HepG2 (cell line): ENCODE data around the gene TTBK1. TPM values are rescaled to one million over a fixed set of nuclear protein-coding genes. Genes with fewer than 3 reads are reported as not detected.
A peak's percentile ranks its signal among the peaks of the same experiment; 100 is the strongest.

Experiments
- AGO2 ChIP-seq: fragments of 200-400 bp; formaldehyde crosslinking; optimal IDR thresholded peaks from 2 replicates; pipeline ENCODE3; 2017; ENCODE audit warnings: mild to moderate bottlenecking, low read depth, low read length, moderate library complexity
- ASH2L ChIP-seq: fragments of 300-600, 200-600 bp; sonication (generic); IDR thresholded peaks from 2 replicates; pipeline ENCODE4 v1.7.0; 2017; ENCODE audit warnings: low read depth, mild to moderate bottlenecking, moderate library complexity, mixed read lengths, low read length; ENCODE audit not compliant: insufficient read length
- CBFB ChIP-seq: sonication (generic); formaldehyde crosslinking; IDR thresholded peaks from 2 replicates; pipeline ENCODE4 v1.4.0; 2020; ENCODE audit warnings: missing genetic modification reagents
- CC2D1A ChIP-seq: sonication (generic); formaldehyde crosslinking; IDR thresholded peaks from 2 replicates; pipeline ENCODE4 v1.8.1; 2023; ENCODE audit warnings: mild to moderate bottlenecking, missing genetic modification reagents
- GZF1 ChIP-seq: sonication (generic); formaldehyde crosslinking; IDR thresholded peaks from 2 replicates; pipeline ENCODE4 v1.5.1; 2020; ENCODE audit warnings: mild to moderate bottlenecking, missing genetic modification reagents
- HOXA3 ChIP-seq: sonication (generic); formaldehyde crosslinking; IDR thresholded peaks from 2 replicates; pipeline ENCODE4 v1.5.0; 2020; ENCODE audit warnings: missing genetic modification reagents
- NCOR1 ChIP-seq: fragments of 200-600 bp; sonication (generic); IDR thresholded peaks from 2 replicates; pipeline ENCODE4 v1.7.0; 2017; ENCODE audit warnings: antibody characterized with exemption, low read length, borderline replicate concordance
- PHF20 ChIP-seq: sonication (generic); formaldehyde crosslinking; IDR thresholded peaks from 2 replicates; pipeline ENCODE4 v1.5.0; 2020; ENCODE audit warnings: mild to moderate bottlenecking, missing genetic modification reagents
- REXO4 ChIP-seq: sonication (generic); formaldehyde crosslinking; IDR thresholded peaks from 2 replicates; pipeline ENCODE4 v1.8.0; 2022; ENCODE audit warnings: missing genetic modification reagents, mild to moderate bottlenecking, borderline replicate concordance
- ZBTB3 ChIP-seq: sonication (generic); formaldehyde crosslinking; IDR thresholded peaks from 2 replicates; pipeline ENCODE4 v1.4.0; 2020; ENCODE audit warnings: low read depth, mild to moderate bottlenecking, moderate library complexity, missing genetic modification reagents, borderline replicate concordance
- ZFP37 ChIP-seq: sonication (generic); formaldehyde crosslinking; IDR thresholded peaks from 2 replicates; pipeline ENCODE4 v1.4.0; 2020; ENCODE audit warnings: missing genetic modification reagents, borderline replicate concordance
- ZNF343 ChIP-seq: sonication (generic); formaldehyde crosslinking; IDR thresholded peaks from 2 replicates; pipeline ENCODE4 v1.4.0; 2020; ENCODE audit warnings: mild to moderate bottlenecking, missing genetic modification reagents
- polyA plus RNA-seq, 8 experiments: library from polyadenylated mRNA; depleted of rRNA in 3 of 8; stranded (reverse) in 7 of 8; unstranded in 1 of 8; fragments of >200 nt; fragmentation: Illumina TruSeq in 4 of 8; extraction: Trizol in 4 of 8; gene quantifications; 2 replicates each; pipeline versions ENCODE4 v1.2.1 to v1.2.3, GENCODE V29; 2011 to 2016; ENCODE audit warnings: low read depth in 4 of 8, missing spikeins in 1 of 8, mixed read lengths in 1 of 8; ENCODE audit not compliant: insufficient read depth in 1 of 8
- total RNA-seq, 5 experiments: library from RNA; depleted of rRNA; stranded (reverse); fragments of >200 nt; fragmentation: Illumina TruSeq; extraction: Trizol; gene quantifications; 2 replicates each; pipeline ENCODE4 v1.2.3, GENCODE V29; 2016; ENCODE audit warnings: low read depth in 1 of 5
- TF ChIP-seq, protein P1 (sequence below): sonication (generic); formaldehyde crosslinking; IDR thresholded peaks from 2 replicates; pipeline ENCODE4 v1.4.0; 2020; ENCODE audit warnings: missing genetic modification reagents, mild to moderate bottlenecking, borderline replicate concordance
- TF ChIP-seq, protein P2 (sequence below): sonication (generic); formaldehyde crosslinking; IDR thresholded peaks from one replicate; pipeline ENCODE4 v1.5.1; 2020; ENCODE audit warnings: mild to moderate bottlenecking, missing genetic modification reagents; ENCODE audit errors: not compliant biosample characterization
- TF ChIP-seq, protein P3 (sequence below): sonication (generic); formaldehyde crosslinking; IDR thresholded peaks from 2 replicates; pipeline ENCODE4 v1.4.0; 2020; ENCODE audit warnings: missing genetic modification reagents
- TF ChIP-seq, protein P4 (sequence below): sonication (generic); formaldehyde crosslinking; IDR thresholded peaks from 2 replicates; pipeline ENCODE4 v1.4.0; 2020; ENCODE audit warnings: mild to moderate bottlenecking, missing genetic modification reagents

The TTBK1 gene
- total and polyA plus RNA-seq, 2 of the 13 experiments (the other 11 are each of a cell fraction or from before 2014, with no cell fraction given), result 0.24 to 0.33 TPM

DNA sequence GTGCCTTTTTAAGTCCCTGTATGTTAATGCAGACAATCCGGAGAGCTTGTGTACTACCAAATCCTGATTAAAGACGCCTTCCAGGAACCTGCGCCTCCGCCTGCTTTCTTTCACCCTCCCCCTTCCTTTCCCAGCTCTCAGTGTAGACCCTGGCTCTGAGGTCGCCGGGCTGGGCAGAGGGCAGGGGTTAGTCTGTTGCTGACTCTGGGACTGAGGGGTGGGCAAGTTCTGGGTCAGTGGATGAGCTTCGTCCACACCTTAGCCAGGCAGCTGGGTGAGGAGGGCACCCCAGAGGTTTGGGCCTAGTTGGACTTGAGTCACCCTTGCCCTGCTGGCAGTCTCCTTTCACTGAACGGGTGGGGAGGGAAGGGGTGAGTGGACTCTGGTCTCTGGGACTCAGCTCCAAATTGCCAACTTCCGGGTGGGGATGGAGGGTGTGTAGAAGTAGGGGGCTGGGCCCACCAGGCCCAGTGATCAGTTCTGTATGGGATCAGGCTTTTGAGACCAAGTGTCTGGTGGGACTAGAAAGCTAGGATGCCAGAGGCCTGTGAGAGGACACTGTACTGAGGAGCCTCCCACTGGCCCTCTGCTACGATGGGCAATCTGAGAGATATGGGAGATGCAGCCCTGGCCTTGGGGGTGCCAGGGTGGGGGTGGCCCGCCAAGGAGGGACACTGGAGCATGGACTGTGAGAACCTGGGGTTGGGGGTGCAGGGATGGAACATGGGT lies 33.5 kb downstream of the TTBK1 start (continued):
- TF ChIP-seq, protein P1, sequence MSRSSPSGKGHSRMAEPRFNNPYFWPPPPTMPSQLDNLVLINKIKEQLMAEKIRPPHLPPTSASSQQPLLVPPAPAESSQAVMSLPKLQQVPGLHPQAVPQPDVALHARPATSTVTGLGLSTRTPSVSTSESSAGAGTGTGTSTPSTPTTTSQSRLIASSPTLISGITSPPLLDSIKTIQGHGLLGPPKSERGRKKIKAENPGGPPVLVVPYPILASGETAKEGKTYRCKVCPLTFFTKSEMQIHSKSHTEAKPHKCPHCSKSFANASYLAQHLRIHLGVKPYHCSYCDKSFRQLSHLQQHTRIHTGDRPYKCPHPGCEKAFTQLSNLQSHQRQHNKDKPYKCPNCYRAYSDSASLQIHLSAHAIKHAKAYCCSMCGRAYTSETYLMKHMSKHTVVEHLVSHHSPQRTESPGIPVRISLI, result peak; percentile 24; the same call in 1 of the 2 replicates
- TF ChIP-seq GZF1 (0 out of 2 replicates have a peak, but pooled peaks have one; percentile 7), HOXA3 (peak; percentile 49), CC2D1A (CRISPR knock-in tag) (no peak), NCOR1 (peak; percentile 66), ZFP37 (0 out of 2 replicates have a peak, but pooled peaks have one; percentile 4), ZBTB3 (CRISPR knock-in tag) (0 out of 2 replicates have a peak, but pooled peaks have one; percentile 76), AGO2 (peak; percentile 43), CBFB (CRISPR knock-in tag) (0 out of 2 replicates have a peak, but pooled peaks have one; percentile 6), PHF20 (peak; percentile 50; the same call in 1 of the 2 replicates), ASH2L (peak; percentile 28), REXO4 (CRISPR knock-in tag) (no peak), ZNF343 (CRISPR knock-in tag) (no peak; the same call in 1 of the 2 replicates)
- TF ChIP-seq, protein P2, sequence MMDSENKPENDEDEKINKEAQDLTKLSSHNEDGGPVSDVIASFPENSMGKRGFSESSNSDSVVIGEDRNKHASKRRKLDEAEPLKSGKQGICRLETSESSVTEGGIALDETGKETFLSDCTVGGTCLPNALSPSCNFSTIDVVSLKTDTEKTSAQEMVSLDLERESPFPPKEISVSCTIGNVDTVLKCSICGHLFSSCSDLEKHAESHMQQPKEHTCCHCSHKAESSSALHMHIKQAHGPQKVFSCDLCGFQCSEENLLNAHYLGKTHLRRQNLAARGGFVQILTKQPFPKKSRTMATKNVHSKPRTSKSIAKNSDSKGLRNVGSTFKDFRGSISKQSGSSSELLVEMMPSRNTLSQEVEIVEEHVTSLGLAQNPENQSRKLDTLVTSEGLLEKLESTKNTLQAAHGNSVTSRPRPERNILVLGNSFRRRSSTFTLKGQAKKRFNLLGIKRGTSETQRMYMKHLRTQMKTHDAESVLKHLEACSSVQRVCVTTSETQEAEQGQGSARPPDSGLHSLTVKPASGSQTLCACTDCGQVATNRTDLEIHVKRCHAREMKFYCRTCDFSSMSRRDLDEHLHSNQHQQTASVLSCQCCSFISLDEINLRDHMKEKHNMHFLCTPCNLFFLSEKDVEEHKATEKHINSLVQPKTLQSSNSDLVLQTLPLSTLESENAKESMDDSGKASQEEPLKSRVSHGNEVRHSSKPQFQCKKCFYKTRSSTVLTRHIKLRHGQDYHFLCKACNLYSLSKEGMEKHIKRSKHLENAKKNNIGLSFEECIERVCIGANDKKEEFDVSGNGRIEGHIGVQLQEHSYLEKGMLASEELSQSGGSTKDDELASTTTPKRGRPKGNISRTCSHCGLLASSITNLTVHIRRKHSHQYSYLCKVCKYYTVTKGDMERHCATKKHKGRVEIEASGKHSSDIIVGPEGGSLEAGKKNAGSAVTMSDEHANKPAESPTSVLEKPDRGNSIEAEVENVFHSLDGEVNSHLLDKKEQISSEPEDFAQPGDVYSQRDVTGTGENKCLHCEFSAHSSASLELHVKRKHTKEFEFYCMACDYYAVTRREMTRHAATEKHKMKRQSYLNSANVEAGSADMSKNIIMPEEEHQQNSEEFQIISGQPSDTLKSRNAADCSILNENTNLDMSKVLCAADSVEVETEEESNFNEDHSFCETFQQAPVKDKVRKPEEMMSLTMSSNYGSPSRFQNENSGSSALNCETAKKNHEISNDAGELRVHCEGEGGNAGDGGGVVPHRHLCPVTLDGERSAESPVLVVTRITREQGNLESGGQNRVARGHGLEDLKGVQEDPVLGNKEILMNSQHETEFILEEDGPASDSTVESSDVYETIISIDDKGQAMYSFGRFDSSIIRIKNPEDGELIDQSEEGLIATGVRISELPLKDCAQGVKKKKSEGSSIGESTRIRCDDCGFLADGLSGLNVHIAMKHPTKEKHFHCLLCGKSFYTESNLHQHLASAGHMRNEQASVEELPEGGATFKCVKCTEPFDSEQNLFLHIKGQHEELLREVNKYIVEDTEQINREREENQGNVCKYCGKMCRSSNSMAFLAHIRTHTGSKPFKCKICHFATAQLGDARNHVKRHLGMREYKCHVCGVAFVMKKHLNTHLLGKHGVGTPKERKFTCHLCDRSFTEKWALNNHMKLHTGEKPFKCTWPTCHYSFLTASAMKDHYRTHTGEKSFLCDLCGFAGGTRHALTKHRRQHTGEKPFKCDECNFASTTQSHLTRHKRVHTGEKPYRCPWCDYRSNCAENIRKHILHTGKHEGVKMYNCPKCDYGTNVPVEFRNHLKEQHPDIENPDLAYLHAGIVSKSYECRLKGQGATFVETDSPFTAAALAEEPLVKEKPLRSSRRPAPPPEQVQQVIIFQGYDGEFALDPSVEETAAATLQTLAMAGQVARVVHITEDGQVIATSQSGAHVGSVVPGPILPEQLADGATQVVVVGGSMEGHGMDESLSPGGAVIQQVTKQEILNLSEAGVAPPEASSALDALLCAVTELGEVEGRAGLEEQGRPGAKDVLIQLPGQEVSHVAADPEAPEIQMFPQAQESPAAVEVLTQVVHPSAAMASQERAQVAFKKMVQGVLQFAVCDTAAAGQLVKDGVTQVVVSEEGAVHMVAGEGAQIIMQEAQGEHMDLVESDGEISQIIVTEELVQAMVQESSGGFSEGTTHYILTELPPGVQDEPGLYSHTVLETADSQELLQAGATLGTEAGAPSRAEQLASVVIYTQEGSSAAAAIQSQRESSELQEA (CRISPR knock-in tag), result peak; percentile 5
- TF ChIP-seq, protein P3, sequence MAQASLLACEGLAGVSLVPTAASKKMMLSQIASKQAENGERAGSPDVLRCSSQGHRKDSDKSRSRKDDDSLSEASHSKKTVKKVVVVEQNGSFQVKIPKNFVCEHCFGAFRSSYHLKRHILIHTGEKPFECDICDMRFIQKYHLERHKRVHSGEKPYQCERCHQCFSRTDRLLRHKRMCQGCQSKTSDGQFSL, result peak; percentile 66; the same call in 1 of the 2 replicates
- TF ChIP-seq, protein P4, sequence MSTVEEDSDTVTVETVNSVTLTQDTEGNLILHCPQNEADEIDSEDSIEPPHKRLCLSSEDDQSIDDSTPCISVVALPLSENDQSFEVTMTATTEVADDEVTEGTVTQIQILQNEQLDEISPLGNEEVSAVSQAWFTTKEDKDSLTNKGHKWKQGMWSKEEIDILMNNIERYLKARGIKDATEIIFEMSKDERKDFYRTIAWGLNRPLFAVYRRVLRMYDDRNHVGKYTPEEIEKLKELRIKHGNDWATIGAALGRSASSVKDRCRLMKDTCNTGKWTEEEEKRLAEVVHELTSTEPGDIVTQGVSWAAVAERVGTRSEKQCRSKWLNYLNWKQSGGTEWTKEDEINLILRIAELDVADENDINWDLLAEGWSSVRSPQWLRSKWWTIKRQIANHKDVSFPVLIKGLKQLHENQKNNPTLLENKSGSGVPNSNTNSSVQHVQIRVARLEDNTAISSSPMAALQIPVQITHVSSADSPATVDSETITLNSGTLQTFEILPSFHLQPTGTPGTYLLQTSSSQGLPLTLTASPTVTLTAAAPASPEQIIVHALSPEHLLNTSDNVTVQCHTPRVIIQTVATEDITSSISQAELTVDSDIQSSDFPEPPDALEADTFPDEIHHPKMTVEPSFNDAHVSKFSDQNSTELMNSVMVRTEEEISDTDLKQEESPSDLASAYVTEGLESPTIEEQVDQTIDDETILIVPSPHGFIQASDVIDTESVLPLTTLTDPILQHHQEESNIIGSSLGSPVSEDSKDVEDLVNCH (CRISPR knock-in tag), result 0 out of 2 replicates have a peak, but pooled peaks have one; percentile 68
